Esophagus squamous epithelium (tissue), 5 donors: Measurements from ENCODE around the gene RNF149. TPM values are rescaled to one million over a fixed set of nuclear protein-coding genes. Genes with fewer than 3 reads are reported as not detected.

Source experiments
- DNase-seq: peaks from one replicate; lab custom pipeline; 2025; lab: John Stamatoyannopoulos, UW
- H3K27ac ChIP-seq, 4 donors: fragments of 200-600 bp; sonication (generic); one replicate each; pipeline ENCODE4 v1.5.1; 2016 to 2019; ENCODE audit warnings: mild to moderate bottlenecking in 1 of 4
- H3K27me3 ChIP-seq, 4 donors: fragments of 200-600 bp; sonication (generic); 1 replicate in 3 of 4; 2 replicates in 1 of 4; pipeline versions ENCODE4 v1.5.1 to v1.6.0; 2017 to 2021; ENCODE audit warnings: antibody characterized with exemption in 1 of 4
- H3K36me3 ChIP-seq, 3 donors: fragments of 200-600 bp; sonication (generic); one replicate each; pipeline ENCODE4 v1.5.1; 2016 to 2019
- H3K4me1 ChIP-seq, 3 donors: fragments of 200-600 bp; sonication (generic); one replicate each; pipeline ENCODE4 v1.5.1; 2017 to 2019
- H3K4me3 ChIP-seq, 4 donors: fragments of 200-600 bp; sonication (generic); 1 replicate in 3 of 4; 2 replicates in 1 of 4; pipeline ENCODE4 v1.5.1; 2016 to 2019; ENCODE audit warnings: mild to moderate bottlenecking in 2 of 4, moderate library complexity in 1 of 4
- H3K9me3 ChIP-seq, 3 donors: fragments of 200-600 bp; sonication (generic); one replicate each; pipeline ENCODE4 v1.5.1; 2016 to 2019
- POLR2A ChIP-seq, 4 donors: fragments of 450-650 bp; IDR thresholded peaks; one replicate each; pipeline ENCODE4 v1.6.1; 2017; ENCODE audit warnings: antibody characterized with exemption in 4 of 4, mild to moderate bottlenecking in 4 of 4, moderate library complexity in 3 of 4
- WGBS, 2 donors: methylation state at CpG; one replicate each; pipeline ENCODE4 v1.1.5; 2018; 5-methylcytosine and 5-hydroxymethylcytosine counted together
- intact Hi-C: fragments of 100-400 bp; cut with DNase I; formaldehyde crosslinking; loops from one replicate; pipeline ENCODE4 v1.15.0; 2022
- total RNA-seq, 4 donors: library from RNA; depleted of rRNA; stranded (reverse); fragments of >200 nt; gene quantifications; one replicate each; pipeline ENCODE4 v1.1.0, GENCODE V29; 2016
- TF ChIP-seq, protein P1 (sequence below), 6 experiments: fragments of 450-650 bp in 4 of 6; fragments of 200-600 bp in 2 of 6; sonication (generic) in 2 of 6; IDR thresholded peaks; one replicate each; pipeline ENCODE4 v1.5.1; 2016 to 2019; ENCODE audit warnings: antibody characterized with exemption in 6 of 6, mild to moderate bottlenecking in 4 of 6, moderate library complexity in 4 of 6
- donor health status: DM: yes; HTN: yes; CAD: no.

RNF149 gene
- total RNA-seq, 4 donors from 2014 or later, result 80.3 to 117 (median 110) TPM

DNA sequence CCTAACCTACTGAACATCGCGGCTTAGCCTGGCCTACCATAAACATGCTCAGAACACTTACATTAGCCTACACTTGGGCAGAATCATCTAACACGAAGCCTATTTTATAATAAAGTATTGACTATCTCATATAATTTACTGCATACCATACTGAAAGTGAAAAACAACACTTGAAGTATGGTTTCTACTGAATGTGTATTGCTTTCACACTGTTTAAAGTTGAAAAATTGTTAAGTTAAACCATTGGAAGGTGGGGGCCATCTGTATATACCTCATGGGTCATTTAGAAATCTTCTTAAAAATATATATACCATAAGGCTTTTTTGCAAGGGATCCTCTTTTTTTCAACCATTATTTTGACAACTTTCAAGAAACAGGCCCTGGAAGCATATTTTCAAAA lies 16.5 kb downstream of the RNF149 start:
- DNase-seq, result no peak
- Histone ChIP-seq H3K4me1 (peaks cover 0 to 20% (median 3%) of the 10 kb centered on the region in 3 donors), H3K4me3 (no peak overlapping the region), H3K36me3 (peaks cover 4 to 85% (median 16%) of the 10 kb centered on the region in 3 donors), H3K9me3 (no peaks in the 10 kb centered on the region), H3K27ac (no peak overlapping the region), H3K27me3 (no peaks in the 10 kb centered on the region)
- intact Hi-C loops, result no loop called here
- no peak for TF ChIP-seq POLR2A (IDR thresholded peaks at IDR 0.05)
- TF ChIP-seq, protein P1, sequence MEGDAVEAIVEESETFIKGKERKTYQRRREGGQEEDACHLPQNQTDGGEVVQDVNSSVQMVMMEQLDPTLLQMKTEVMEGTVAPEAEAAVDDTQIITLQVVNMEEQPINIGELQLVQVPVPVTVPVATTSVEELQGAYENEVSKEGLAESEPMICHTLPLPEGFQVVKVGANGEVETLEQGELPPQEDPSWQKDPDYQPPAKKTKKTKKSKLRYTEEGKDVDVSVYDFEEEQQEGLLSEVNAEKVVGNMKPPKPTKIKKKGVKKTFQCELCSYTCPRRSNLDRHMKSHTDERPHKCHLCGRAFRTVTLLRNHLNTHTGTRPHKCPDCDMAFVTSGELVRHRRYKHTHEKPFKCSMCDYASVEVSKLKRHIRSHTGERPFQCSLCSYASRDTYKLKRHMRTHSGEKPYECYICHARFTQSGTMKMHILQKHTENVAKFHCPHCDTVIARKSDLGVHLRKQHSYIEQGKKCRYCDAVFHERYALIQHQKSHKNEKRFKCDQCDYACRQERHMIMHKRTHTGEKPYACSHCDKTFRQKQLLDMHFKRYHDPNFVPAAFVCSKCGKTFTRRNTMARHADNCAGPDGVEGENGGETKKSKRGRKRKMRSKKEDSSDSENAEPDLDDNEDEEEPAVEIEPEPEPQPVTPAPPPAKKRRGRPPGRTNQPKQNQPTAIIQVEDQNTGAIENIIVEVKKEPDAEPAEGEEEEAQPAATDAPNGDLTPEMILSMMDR (IDR thresholded peaks at IDR 0.05), result no peak
- 91 to 95% methylated on average over 3 of the region's 3 CpGs for WGBS, 2 donors

- no peak for DNase-seq
- Histone ChIP-seq H3K27ac (no peak overlapping the region), H3K9me3 (no peaks in the 10 kb centered on the region), H3K27me3 (no peaks in the 10 kb centered on the region), H3K36me3 (peaks cover 4 to 95% (median 22%) of the 10 kb centered on the region in 3 donors), H3K4me1 (peaks cover 0 to 7% (median 0%) of the 10 kb centered on the region in 3 donors), H3K4me3 (no peak overlapping the region)
- TF ChIP-seq POLR2A (IDR thresholded peaks at IDR 0.05), result no peak
- TF ChIP-seq, protein P1 (IDR thresholded peaks at IDR 0.05), result no peak
- intact Hi-C loops, result no loop called here
Measured at GRCh38 chr2:101290711-101291110, 17.8 kb downstream of the RNF149 start.

DNA sequence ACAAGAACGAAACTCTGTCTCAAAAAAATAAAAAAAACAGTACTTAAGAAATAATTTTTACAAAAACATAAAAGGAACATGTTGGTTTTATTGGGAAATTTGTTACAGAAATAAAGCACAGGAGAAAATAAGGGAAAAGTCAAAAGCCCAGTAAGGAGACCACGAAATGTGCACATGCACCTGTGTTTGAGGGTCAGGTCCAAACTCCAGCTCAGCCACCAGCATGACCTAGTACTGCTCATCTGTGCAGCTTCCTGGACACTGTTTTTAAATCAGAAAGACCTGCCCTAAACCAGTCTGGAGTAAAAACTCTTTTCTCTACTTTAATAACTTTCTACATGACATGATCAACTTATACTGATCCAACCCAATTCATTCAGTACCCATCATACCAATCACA lies 21.2 kb downstream of the RNF149 start:
- 89 to 93% methylated on average over 2 of the region's 2 CpGs for WGBS, 2 donors
- no peaks in the 10 kb centered on the region for H3K27me3 ChIP-seq
- no peaks in the 10 kb centered on the region for H3K4me1 ChIP-seq
- no peak overlapping the region for H3K4me3 ChIP-seq
- H3K9me3 ChIP-seq, result no peaks in the 10 kb centered on the region
- no peak overlapping the region for H3K27ac ChIP-seq
- intact Hi-C loops, result no loop called here
- peaks cover 9 to 98% (median 37%) of the 10 kb centered on the region in 3 donors for H3K36me3 ChIP-seq
- TF ChIP-seq, protein P1 (IDR thresholded peaks at IDR 0.05), result no peak
- no peak for TF ChIP-seq POLR2A (IDR thresholded peaks at IDR 0.05)
- DNase-seq, result no peak

DNA sequence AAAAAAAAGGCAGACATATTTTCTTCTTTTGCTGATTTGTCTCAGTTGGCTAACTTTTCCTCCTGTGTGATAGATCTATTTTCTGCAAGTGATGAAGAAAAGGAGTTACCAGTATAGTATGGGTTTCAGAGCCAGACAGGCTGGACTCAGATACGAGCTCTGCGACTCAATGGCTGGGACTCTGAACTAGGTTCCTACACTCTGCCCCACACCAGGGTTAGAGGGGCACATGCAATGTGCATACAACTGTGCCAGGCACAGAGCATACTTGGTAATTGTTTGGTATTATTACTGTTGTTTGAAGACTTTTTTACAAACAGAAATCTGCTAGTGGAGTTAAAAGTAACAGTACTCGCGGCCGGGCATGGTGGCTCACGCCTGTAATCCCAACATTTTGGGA lies 21.8 kb downstream of the RNF149 start:
- H3K36me3 ChIP-seq, result peaks cover 9 to 98% (median 41%) of the 10 kb centered on the region in 3 donors
- WGBS, 2 donors, result 95 to 98% methylated on average over 6 of the region's 6 CpGs
- H3K4me3 ChIP-seq, result no peak overlapping the region
- H3K27me3 ChIP-seq, result no peaks in the 10 kb centered on the region
- no peak for DNase-seq
- H3K27ac ChIP-seq, result no peak overlapping the region
- H3K9me3 ChIP-seq, result no peaks in the 10 kb centered on the region
- no peak for TF ChIP-seq POLR2A (IDR thresholded peaks at IDR 0.05)
- TF ChIP-seq, protein P1 (IDR thresholded peaks at IDR 0.05), result no peak
- no peaks in the 10 kb centered on the region for H3K4me1 ChIP-seq
- intact Hi-C loops, result no loop called here

- Histone ChIP-seq H3K27ac (no peak overlapping the region), H3K4me3 (no peak overlapping the region), H3K9me3 (no peaks in the 10 kb centered on the region), H3K27me3 (no peaks in the 10 kb centered on the region), H3K36me3 (peaks cover 5 to 100% (median 49%) of the 10 kb centered on the region in 3 donors), H3K4me1 (no peaks in the 10 kb centered on the region)
- intact Hi-C loops, result no loop called here
- TF ChIP-seq POLR2A (IDR thresholded peaks at IDR 0.05), result no peak
- TF ChIP-seq, protein P1 (IDR thresholded peaks at IDR 0.05), result no peak
- no peak for DNase-seq
- 100% methylated on average over 3 of the region's 3 CpGs for WGBS, 2 donors
Measured at GRCh38 chr2:101282980-101283379, 25.5 kb downstream of the RNF149 start.
